Brain pericyte (primary cell): ENCODE data around the gene MEF2C.

Experiments used
- DNase-seq: peaks from one replicate; pipeline ENCODE4 v3.0.0-alpha.2; 2012; ENCODE audit warnings: low read depth, low spot score

Gene MEF2C

DNA sequence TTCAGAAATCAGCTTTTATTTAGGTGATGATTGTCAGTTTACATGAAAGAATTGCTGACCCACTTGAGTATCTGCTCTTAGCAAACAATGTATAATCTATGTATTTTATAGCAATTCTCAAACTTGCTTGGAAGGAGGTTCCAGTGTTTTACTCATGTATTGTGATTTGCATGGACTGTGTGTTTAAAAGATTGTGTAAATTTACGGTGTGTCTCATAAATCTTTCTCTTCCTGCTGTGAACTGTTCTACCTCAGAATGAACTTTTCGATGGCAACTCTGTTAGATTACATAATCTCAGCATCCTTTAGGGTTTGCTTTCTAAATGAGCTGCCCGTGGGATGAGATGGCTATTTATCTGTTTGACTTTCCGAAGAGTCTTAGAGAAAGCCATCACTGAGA, 122.5 kb downstream of the MEF2C start:
- DNase-seq = no peak

- no peak for DNase-seq
These were observed 124.4 kb downstream of the MEF2C start for GRCh38 chr5:88758591-88758990.

DNA sequence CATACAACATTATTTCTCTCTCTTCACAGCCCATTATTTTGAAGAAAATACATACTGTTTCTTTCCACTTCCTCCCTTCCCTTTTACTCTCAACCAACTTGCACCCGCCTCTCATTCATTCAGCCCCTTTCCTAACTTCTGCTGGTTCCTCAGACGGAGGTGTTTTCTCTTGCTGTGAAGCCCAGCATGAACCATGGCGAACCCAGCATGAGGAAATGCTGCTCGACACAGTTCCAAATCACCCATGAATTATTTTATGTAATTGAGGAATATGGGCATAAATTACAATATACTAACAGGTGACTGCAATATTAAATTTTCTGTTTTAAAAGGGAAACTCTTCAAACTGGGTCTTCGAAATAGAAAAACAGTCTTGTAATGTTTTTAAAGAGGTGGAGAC, 124.8 kb downstream of the MEF2C start:
- DNase-seq = no peak

DNA sequence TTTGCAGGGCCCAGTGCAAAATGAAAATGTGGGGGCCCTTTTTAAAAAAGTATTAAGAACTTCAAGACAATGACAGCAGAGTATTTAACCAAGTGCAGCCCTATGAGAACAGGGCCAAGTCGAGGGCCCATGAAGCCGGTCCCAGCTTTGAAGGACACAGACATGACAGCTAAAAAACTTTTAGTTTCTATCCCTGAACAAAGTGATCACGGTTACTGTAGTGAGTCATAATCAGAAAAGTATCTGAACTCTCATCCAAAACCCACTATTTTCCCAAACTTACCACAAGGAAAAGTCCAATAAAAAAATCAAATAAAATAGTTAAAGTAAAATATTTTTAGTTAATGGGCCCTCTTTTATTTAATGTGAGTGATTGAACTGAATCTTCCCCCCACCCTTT, 126.0 kb downstream of the MEF2C start:
- DNase-seq = no peak

DNA sequence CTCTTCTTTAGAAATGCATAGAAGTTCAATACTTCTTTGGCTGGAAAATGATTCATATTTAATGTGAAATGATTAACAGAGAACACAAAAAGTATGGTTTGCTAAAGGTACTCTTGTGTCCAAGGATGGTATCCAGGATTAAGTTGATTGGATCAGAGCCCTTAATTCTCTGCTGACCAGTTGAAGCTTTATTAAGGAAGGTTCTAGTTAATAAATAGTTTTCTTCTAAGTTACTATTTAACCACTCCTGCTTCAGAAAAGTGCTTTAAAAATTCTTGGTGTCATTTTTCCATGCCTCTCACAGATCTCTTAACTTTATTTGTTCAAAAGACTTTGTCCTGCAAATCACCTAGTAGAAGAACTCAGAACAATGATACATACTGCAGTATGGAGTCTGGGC, 134.3 kb downstream of the MEF2C start:
- DNase-seq = no peak

DNA sequence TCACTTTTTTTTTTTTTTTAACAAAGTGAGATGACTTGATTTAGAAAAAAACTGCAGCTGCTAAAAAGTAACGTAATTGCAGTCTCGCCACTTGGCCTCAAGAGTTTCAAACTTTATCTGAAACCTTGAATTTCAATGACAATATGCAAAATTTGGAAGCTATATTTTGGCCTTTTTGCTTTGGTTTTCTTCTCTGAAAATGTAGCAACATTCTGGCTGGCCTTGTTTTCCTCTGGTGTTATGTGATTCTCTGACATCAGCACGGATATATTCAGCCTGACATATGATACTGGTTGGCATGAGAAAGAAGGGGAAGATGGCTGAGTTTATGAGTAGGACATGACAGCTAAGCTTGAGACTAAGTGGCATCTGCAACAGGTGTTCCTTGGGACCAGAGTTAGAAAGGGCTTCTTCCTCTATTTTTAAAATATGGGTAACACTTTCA, 136.5 kb downstream of the MEF2C start:
- DNase-seq = no peak

- no peak for DNase-seq
These were observed 137.8 kb downstream of the MEF2C start for GRCh38 chr5:88745093-88745696.

- DNase-seq = no peak
These were observed 139.7 kb downstream of the MEF2C start for GRCh38 chr5:88743231-88743834.

DNA sequence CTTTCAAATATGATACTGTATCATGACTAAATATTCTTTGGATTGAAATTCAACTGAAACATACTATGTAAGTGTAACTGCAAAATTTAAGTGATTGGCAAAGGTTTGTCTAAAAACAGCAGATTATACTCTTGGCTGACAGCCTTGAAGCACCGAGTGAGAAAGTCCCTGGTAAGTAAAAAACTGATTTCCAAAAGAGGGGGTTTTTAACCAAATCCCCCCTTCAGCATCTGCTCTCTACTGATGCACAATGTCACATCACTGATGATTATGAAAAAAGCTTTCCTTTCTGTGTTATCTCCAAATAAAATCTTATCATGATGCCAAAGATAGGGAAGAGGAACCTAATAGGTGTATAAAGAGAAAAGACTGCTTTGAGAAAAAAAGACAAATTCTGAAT, 141.0 kb downstream of the MEF2C start:
- DNase-seq = no peak

DNA sequence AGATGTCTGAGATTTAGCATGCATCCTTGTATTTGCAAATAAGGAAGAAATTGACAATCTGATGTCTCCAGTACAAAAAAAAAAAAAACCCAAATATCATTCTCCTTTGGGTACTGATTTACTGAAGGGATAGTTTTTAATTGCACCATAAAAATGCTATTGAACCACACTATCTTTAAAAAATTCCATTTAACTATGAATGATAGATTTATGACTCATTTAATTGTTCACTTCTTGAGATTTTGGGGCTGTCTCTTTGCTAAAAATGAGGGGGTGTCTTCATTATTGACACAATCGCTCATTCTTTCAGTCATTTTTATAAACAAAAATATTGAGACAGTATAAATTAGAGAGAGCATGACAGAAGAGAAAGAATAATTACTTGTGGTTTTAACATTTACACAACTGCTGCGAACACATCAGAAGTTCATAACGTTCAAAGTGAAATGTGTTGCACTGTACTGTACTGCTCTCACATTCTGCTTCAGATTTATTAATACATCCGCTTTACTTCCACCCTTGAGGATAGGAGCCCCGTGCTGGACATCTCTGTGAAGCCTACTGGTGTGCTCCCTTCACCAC, 142.3 kb downstream of the MEF2C start:
- no peak for DNase-seq

DNA sequence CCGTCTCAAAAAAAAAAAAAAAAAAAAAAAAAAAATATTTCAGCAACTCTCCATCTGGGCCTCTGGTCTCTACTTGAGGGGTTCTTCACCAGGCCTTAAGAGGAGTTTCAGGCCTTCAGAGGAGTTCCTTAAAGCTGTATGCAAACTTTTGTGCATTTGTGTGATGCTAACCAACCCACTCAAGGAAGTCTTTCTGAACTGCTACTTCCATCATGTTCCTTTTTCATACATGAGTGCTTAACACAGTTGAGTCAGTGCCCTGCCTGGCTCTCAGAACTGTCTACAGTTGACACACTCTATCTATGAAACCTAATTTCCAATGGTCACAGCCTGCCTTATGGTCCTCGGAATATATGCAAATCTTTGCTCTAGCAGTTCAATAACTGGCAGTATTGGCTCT, 146.5 kb downstream of the MEF2C start:
- no peak for DNase-seq

DNA sequence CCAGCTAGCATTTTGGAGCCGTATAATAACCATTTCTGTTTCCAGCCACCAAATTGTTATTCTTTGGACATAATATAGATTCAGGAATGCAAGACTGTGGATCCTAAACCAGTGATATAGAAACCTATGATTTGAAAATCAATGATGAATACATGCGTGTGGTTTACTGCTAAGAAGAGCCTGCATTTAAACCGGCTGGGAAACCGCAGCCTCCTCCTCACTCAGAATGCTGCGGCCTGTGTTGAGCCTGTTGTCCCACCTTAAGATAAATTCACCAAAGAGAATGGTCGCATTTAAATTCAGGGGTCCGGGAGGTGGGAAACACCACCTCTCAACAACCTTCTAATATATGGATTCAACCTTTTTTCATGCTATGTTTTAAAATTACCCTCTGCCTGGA, 148.0 kb downstream of the MEF2C start:
- DNase-seq = no peak

DNA sequence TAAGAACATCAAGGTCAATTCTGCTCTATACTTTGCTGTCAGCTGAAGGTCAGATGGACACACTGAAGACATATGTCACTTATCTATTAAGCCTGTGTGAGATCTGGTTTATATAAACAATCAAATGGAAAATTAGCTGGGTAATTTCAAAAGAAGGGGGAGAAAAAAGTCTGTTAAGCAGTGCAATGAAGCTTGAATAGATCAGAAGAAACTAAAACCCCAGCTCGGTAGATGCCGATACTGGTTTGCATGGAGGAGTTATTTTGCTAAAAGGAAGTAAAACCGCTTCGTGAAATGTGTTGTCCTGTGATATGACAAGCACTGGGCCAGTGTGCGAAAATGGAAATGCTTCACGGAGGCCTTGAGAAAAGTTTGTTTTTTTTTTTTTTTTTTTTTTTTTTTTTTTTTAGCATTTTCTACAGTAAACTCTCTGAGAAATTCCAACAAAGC, 148.8 kb downstream of the MEF2C start:
- DNase-seq = no peak

- no peak for DNase-seq
These were observed 150.1 kb downstream of the MEF2C start for GRCh38 chr5:88732862-88733261.

- DNase-seq = peak; percentile 41
These were observed 150.8 kb downstream of the MEF2C start for GRCh38 chr5:88732181-88732633.

DNA sequence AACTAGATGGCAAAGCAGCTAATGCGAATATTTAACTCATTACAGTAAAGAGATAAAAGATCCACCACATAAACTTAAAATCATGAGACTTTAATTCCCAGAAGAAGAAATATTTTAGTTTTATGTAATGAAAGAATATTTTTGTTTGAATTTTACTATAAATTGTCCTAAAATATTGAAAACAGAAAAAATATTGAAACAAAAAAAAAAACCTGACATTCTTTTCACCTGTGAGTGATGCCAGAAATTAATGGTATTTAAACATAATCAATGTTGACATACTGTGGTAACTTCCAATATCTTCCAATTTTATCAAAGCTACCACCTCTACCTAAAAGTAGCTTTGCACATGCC, 153.2 kb downstream of the MEF2C start:
- no peak for DNase-seq

DNA sequence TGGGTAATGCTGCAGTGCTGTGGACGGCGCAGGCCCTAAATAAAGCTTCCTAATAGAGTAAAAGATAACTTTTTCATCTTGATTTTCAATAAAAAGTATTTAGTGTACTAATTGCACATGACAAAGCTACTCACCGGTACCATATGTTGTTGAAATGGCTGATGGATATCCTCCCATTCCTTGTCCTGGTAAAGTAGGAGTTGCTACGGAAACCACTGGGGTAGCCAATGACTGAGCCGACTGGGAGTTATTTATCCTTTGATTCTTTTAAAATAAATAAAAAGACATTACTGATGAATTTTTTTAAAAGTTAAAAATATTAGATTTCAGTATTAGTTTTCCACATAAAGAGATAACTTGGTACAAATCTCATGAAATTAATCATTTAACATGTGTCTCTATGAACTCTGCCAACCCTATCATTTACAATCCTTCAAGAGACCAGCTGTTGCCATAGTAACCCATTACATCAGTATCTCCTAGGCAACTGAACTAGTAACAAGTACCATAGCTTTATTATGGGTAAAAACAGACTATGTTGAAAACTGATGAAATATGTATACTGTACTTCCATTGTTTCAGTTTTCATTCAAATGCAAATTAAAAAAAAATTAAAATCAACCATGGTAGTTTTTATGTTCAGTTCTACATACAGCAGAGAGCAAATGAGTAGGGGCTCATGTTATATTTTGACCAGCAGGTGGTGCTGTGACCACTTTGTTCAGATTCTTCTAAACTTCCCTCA, 153.7 kb downstream of the MEF2C start:
- DNase-seq = peak; percentile 51

GRCh38 chr5:88727705-88728313, 155.2 kb downstream of the MEF2C start:
- no peak for DNase-seq

- no peak for DNase-seq
These were observed 157.5 kb downstream of the MEF2C start for GRCh38 chr5:88725454-88725853.

DNA sequence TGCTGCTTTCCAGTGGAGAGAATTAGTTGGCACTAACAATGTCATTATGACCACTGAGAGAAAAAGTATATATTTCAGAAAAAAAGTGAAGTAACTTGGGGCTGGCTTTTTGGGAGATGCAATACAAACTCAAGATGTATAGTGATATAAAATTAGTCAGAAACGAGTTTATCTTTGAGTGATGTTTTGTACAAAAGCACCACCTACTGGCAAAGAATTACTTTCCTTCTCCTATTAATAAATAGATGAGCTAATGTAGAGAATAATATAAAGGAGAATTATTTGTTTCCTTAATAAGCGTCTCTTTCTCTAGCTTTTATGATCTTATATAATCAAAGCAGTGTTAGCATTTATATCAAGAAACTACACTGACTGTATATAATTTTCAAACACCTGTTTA, 158.8 kb downstream of the MEF2C start:
- DNase-seq = no peak

DNA sequence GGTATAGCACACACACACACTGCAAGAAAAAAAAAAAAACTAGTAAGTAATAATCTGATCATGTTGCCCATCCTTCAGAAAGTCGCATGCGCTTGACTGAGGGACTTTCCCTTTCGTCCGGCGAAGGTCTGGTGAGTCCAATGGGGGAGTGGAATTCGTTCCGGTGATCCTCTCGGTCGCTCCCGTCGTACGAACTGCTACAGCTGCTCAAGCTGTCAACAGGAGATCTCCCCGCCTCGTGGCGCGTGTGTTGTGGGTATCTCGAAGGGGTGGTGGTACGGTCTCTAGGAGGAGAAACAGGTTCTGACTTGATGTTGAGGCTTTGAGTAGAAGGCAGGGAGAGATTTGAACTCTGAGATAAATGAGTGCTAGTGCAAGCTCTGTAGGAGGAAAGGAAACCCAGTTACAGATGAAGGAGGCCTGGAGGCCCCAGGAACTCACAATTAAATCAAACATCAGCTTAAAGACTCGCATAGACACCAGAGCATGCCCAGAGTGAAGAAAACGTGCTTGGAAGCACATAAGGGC, 160.4 kb downstream of the MEF2C start:
- no peak for DNase-seq

- no peak for DNase-seq
These were observed 163.6 kb downstream of the MEF2C start for GRCh38 chr5:88719434-88719833.
